ENCODE data around the gene OAT. TPM values are rescaled to one million over a fixed set of nuclear protein-coding genes. Genes with fewer than 3 reads are reported as not detected.

OAT gene
- total and polyA plus RNA-seq, 2 donors (not counting 3 experiments of a cell fraction or from before 2014, with no cell fraction given), result 69.9 to 90.8 TPM

- Histone ChIP-seq H3K4me3 (replicated peaks in 1 of 3; ENCODE audit: insufficient read depth in 1 of 3, low read depth in 1 of 3, low read length in 3 of 3) (no peak overlapping the region), H3K27me3 (ENCODE audit: control insufficient read depth in 2 of 2, insufficient read depth in 2 of 2, low read length in 2 of 2) (no peaks in the 10 kb centered on the region), H3K4me2 (ENCODE audit: insufficient read depth, low read length) (no peak overlapping the region), H3K79me2 (ENCODE audit: control insufficient read depth, insufficient read depth, low read length) (no peaks in the 10 kb centered on the region), H3K9me1 (replicated peaks; ENCODE audit: control insufficient read depth, extremely low read depth, insufficient read depth, low read length) (no peaks in the 10 kb centered on the region), H2AFZ (ENCODE audit: low read depth, low read length) (no peak overlapping the region), H3K9ac (replicated peaks; ENCODE audit: extremely low read depth, insufficient read depth, low read length) (no peak overlapping the region), H3K9me3 (replicated peaks; ENCODE audit: control insufficient read depth, insufficient read depth, low read length) (no peaks in the 10 kb centered on the region), H3K4me1 (ENCODE audit: control insufficient read depth, extremely low read depth, insufficient read depth, low read length) (no peaks in the 10 kb centered on the region), H3K27ac (ENCODE audit: insufficient read depth, low read depth, low read length) (no peak overlapping the region), H4K20me1 (replicated peaks; ENCODE audit: control insufficient read depth, extremely low read depth, insufficient read depth, low read length) (no peaks in the 10 kb centered on the region), H3K36me3 (ENCODE audit: control insufficient read depth in 2 of 2, extremely low read depth in 1 of 2, insufficient read depth in 2 of 2, low read length in 2 of 2) (peaks cover 18 to 21% of the 10 kb centered on the region in 2 experiments)
- DNase-seq (ENCODE audit: low read depth, low spot score), result no peak
- POLR2A ChIA-PET, result no interaction called here
- no TSS peak for BruUV-seq (replicated peaks)
- intact Hi-C loops (cut with micrococcal nuclease) (loop anchor here (2.0 to 5.0 kb wide), 2 partner anchors 346 to 819 kb away; no protein-coding TSS in a partner anchor), dilution Hi-C loops (cut with MboI; ENCODE audit: extremely low pct_ligation_motif_present, low sequenced_read_pairs) (no loop called here)
- CTCF ChIA-PET, result interaction anchor here (1.1 kb wide), 1 partner anchor 13 kb away, joined by 6 read pairs; no protein-coding TSS in a partner anchor
- TF ChIP-seq GATA2 (IDR thresholded peaks at IDR 0.05; ENCODE audit: insufficient read depth, insufficient read length, low read depth, low read length), result no peak
- no peak for TF ChIP-seq EZH2 (IDR thresholded peaks at IDR 0.05; ENCODE audit: borderline replicate concordance, low read depth, low read length, severe bottlenecking)
- no peak for TF ChIP-seq CTCF (IDR thresholded peaks at IDR 0.05; ENCODE audit: extremely low read depth in 1 of 2, insufficient read depth in 1 of 2, low read depth in 1 of 2, low read length in 2 of 2)
- no peak for TF ChIP-seq POLR2A (IDR thresholded peaks at IDR 0.05; ENCODE audit: low read depth, low read length)
- TF ChIP-seq FOS (IDR thresholded peaks at IDR 0.05; ENCODE audit: borderline replicate concordance, insufficient read depth, low read length), result no peak
- TF ChIP-seq MYC (IDR thresholded peaks at IDR 0.05; ENCODE audit: low read depth, low read length), result no peak
- TF ChIP-seq MAX (IDR thresholded peaks at IDR 0.05; ENCODE audit: insufficient read depth, insufficient read length), result no peak
- no peak for TF ChIP-seq POLR2AphosphoS5 (IDR thresholded peaks at IDR 0.05; ENCODE audit: insufficient read depth, low read depth, low read length)
- no peak for TF ChIP-seq JUN (IDR thresholded peaks at IDR 0.05; ENCODE audit: borderline replicate concordance, insufficient read depth, insufficient read length, low read depth)
- no peak for FAIRE-seq
These were observed 17.1 kb downstream of the OAT start for GRCh38 chr10:124401633-124402032.
